Osteocyte (in vitro differentiated cells): ENCODE measurements around the gene ZNF84. TPM values are rescaled to one million over a fixed set of nuclear protein-coding genes. Genes with fewer than 3 reads are reported as not detected.

Experiments used
- DNase-seq: peaks from one replicate; pipeline ENCODE4 v3.0.0; 2021; ENCODE audit warnings: mixed read lengths; ENCODE audit not compliant: unreplicated experiment; ENCODE audit errors: extremely low spot score
- H3K27ac Mint-ChIP-seq: one replicate; pipeline ENCODE4 v1.8.0; 2021; ENCODE audit warnings: mild to moderate bottlenecking, mixed read lengths; ENCODE audit not compliant: unreplicated experiment
- H3K27me3 Mint-ChIP-seq: one replicate; pipeline ENCODE4 v1.8.0; 2021; ENCODE audit warnings: mixed read lengths; ENCODE audit not compliant: unreplicated experiment
- H3K36me3 Mint-ChIP-seq: one replicate; pipeline ENCODE4 v1.8.0; 2021; ENCODE audit warnings: mixed read lengths; ENCODE audit not compliant: unreplicated experiment
- H3K4me1 Mint-ChIP-seq: one replicate; pipeline ENCODE4 v1.8.0; 2021; ENCODE audit warnings: mixed read lengths; ENCODE audit not compliant: unreplicated experiment
- H3K4me3 Mint-ChIP-seq: one replicate; pipeline ENCODE4 v1.8.0; 2021; ENCODE audit warnings: mild to moderate bottlenecking, moderate library complexity, mixed read lengths; ENCODE audit not compliant: unreplicated experiment
- H3K9me3 Mint-ChIP-seq: one replicate; pipeline ENCODE4 v1.8.0; 2021; ENCODE audit warnings: mixed read lengths; ENCODE audit not compliant: unreplicated experiment
- total RNA-seq: library from RNA; stranded (reverse); gene quantifications from 2 replicates; pipeline ENCODE4 v1.2.1, GENCODE V29; 2021
- TF ChIP-seq, protein P1 (sequence below): fragments of 200-600 bp; sonication (generic); IDR thresholded peaks from 2 replicates; pipeline ENCODE4 v1.5.0; 2021; ENCODE audit warnings: antibody characterized with exemption, mild to moderate bottlenecking, moderate library complexity

Gene ZNF84
- total RNA-seq, 1 donor from 2014 or later: 43.5 TPM

DNA sequence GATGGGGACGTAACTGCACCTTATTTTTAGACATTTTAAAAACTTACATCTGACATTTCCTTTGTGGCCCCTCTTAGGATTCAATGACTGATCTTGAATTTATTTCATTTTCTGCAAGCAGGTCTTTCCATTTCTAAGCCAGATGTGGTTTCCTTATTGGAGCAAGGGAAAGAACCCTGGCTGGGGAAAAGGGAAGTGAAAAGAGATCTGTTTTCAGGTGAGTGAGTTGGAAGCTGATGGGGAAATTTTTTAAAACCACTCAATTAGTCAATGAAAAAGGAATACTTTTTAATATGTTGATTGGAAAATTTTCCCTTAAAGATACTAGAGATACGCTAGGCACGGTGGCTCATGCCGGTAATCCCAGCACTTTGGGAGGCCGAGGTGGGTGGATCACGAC is 46.0 kb downstream of the ZNF84 start:
- Mint-ChIP-seq H3K36me3 (peaks cover 70% of the 10 kb centered on the region), H3K4me3 (no peak overlapping the region), H3K27ac (no peak overlapping the region), H3K4me1 (peaks cover 2% of the 10 kb centered on the region), H3K27me3 (no peaks in the 10 kb centered on the region), H3K9me3 (peaks cover 42% of the 10 kb centered on the region)
- DNase-seq: no peak
- TF ChIP-seq, protein P1, sequence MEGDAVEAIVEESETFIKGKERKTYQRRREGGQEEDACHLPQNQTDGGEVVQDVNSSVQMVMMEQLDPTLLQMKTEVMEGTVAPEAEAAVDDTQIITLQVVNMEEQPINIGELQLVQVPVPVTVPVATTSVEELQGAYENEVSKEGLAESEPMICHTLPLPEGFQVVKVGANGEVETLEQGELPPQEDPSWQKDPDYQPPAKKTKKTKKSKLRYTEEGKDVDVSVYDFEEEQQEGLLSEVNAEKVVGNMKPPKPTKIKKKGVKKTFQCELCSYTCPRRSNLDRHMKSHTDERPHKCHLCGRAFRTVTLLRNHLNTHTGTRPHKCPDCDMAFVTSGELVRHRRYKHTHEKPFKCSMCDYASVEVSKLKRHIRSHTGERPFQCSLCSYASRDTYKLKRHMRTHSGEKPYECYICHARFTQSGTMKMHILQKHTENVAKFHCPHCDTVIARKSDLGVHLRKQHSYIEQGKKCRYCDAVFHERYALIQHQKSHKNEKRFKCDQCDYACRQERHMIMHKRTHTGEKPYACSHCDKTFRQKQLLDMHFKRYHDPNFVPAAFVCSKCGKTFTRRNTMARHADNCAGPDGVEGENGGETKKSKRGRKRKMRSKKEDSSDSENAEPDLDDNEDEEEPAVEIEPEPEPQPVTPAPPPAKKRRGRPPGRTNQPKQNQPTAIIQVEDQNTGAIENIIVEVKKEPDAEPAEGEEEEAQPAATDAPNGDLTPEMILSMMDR: no peak

DNA sequence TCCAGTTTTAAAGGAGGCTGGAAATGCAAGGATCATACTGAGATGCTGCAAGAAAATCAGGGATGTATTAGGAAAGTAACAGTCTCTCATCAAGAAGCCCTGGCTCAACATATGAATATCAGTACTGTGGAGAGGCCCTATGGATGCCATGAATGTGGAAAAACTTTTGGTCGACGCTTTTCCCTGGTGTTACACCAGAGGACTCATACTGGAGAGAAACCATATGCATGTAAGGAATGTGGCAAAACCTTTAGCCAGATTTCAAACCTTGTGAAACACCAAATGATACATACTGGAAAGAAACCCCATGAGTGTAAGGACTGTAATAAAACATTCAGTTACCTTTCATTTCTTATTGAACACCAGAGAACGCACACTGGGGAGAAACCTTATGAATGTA is 68.3 kb downstream of the ZNF84 start:
- no peak overlapping the region for H3K4me3 Mint-ChIP-seq

DNA sequence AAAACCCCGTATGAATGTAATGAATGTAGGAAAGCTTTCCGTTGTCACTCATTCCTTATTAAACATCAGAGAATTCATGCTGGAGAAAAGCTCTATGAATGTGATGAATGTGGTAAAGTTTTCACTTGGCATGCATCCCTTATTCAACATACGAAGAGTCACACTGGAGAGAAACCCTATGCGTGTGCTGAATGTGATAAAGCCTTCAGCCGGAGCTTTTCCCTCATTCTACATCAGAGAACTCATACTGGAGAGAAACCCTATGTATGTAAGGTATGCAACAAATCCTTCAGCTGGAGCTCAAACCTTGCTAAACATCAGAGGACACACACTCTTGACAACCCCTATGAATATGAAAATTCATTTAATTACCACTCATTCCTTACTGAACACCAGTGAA is 68.9 kb downstream of the ZNF84 start:
- no peak for DNase-seq
- Mint-ChIP-seq H3K27ac (no peak overlapping the region), H3K4me1 (no peaks in the 10 kb centered on the region), H3K4me3 (no peak overlapping the region), H3K27me3 (no peaks in the 10 kb centered on the region), H3K36me3 (peaks cover 83% of the 10 kb centered on the region), H3K9me3 (peaks cover 41% of the 10 kb centered on the region)
- TF ChIP-seq, protein P1: no peak

More for the DNA sequence above, 68.3 kb downstream of the ZNF84 start:
- Mint-ChIP-seq H3K27ac (no peak overlapping the region), H3K36me3 (peaks cover 90% of the 10 kb centered on the region), H3K27me3 (no peaks in the 10 kb centered on the region), H3K4me1 (no peaks in the 10 kb centered on the region), H3K9me3 (peaks cover 46% of the 10 kb centered on the region)
- DNase-seq: no peak
- TF ChIP-seq, protein P1: no peak

DNA sequence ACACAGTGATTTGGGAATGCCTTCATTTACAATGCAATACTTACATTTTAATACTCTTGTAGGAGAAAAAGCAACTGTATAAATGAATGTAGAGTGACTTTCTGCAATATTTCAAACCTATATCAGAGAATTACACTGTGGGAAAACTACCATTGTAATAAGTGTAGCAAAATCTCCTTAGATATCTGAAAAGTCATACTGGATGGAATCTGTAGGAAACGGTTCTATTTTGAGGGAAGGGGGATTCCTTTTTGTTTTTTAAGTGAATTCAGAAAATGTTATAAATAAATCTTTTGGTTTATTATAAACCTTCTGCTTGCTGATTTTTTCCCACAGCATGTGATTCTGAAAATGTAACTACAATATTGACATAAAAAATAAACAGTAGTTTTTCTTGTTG is 69.8 kb downstream of the ZNF84 start:
- Mint-ChIP-seq H3K27ac (no peak overlapping the region), H3K4me1 (no peaks in the 10 kb centered on the region), H3K4me3 (no peak overlapping the region), H3K27me3 (no peaks in the 10 kb centered on the region), H3K36me3 (peaks cover 79% of the 10 kb centered on the region), H3K9me3 (peaks cover 40% of the 10 kb centered on the region)
- DNase-seq: no peak
- TF ChIP-seq, protein P1: no peak

DNA sequence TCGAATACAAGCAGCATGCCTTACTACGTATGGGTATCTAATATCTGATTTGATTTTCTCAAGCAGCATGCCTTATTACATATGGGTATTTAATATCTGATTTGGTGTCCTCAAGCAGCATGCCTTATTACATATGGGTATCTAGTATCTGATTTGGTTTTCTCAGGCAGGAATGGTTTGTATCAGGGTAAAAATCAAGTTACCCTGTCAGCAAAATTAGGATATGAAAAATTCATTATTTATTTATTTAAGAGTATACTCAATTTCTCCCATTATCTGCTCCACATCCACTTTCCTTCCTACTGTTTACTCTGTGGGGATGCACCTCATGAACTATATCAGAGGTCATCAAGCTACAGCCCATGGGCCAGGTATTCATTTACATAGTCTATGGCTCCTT is 70.8 kb downstream of the ZNF84 start:
- H3K4me3 Mint-ChIP-seq: no peak overlapping the region
- DNase-seq: no peak
- peaks cover 73% of the 10 kb centered on the region for H3K36me3 Mint-ChIP-seq
- no peak overlapping the region for H3K27ac Mint-ChIP-seq
- peaks cover 43% of the 10 kb centered on the region for H3K9me3 Mint-ChIP-seq
- no peaks in the 10 kb centered on the region for H3K4me1 Mint-ChIP-seq
- TF ChIP-seq, protein P1: no peak
- H3K27me3 Mint-ChIP-seq: no peaks in the 10 kb centered on the region

Other genes with a start within 250 kb of the ZNF84 start
- gene GOLGA3, start 208.6 kb upstream of the ZNF84 start, total RNA-seq: 104 and 114 TPM in 2 replicates
- gene CHFR, start 149.9 kb upstream of the ZNF84 start, total RNA-seq: 58.4 and 63.3 TPM in 2 replicates
- gene ZNF605, start 81.2 kb upstream of the ZNF84 start, total RNA-seq: 17.8 and 19.1 TPM in 2 replicates
- 13.6 and 16.3 TPM in 2 replicates for gene ZNF26, start 51.1 kb upstream of the ZNF84 start, total RNA-seq
- 16.5 and 19.6 TPM in 2 replicates for gene ZNF140, start 43.4 kb downstream of the ZNF84 start, total RNA-seq
- gene ZNF891, start 92.8 kb downstream of the ZNF84 start, total RNA-seq: 2.1 and 2.3 TPM in 2 replicates
- gene ZNF10, start 93.1 kb downstream of the ZNF84 start, total RNA-seq: 17.3 and 18.4 TPM in 2 replicates
- gene ZNF268, start 144.0 kb downstream of the ZNF84 start, total RNA-seq: 19.1 and 25.0 TPM in 2 replicates
- gene ANHX, start 198.4 kb downstream of the ZNF84 start, total RNA-seq: not detected in 2 replicates